ENCODE measurements around the gene CLSTN1. TPM values are rescaled to one million over a fixed set of nuclear protein-coding genes. Genes with fewer than 3 reads are reported as not detected.

CLSTN1 gene
- total and polyA plus RNA-seq, 2 of the 13 experiments (the other 11 are each of a cell fraction or from before 2014, with no cell fraction given), result 19.7 to 29.8 TPM

DNA sequence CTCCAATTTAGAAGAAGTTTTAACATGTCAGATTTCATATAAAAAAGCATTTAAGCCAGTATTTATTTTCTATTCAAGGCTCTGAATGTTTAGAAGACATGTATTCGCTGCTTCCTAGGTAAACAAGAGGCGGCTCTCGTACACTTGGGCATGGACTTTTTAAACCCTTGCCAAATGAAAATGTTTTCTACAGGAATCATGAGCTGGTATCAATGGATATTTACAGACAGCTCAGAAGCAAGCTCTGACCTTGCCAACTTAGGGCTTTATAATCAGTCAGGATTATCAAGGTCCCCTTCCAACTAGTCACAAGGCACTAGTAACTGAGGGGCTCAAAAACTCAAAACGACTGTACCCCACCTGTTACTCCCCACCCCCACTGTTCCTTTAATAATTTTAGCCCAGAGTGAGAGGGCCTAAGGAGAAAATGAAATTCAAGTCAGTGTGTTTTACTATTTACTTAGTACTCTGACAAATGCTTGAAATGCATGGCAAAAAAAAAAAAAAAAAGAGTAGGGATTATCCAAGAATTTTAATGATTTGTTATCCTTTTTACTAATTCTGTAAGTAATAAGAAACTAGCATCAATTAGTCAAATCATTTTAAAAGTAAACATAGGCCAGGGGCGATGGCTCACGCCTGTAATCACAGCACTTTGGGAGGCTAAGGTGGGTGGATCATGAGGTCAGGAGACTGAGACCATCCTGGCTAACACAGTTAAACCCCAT is 12.4 kb downstream of the CLSTN1 start:
- H3K79me2 ChIP-seq (ENCODE audit: insufficient read depth, low read length), result peaks cover 74% of the 10 kb centered on the region
- POLR2A ChIA-PET, result no interaction called here
- TF ChIP-seq, protein P1, sequence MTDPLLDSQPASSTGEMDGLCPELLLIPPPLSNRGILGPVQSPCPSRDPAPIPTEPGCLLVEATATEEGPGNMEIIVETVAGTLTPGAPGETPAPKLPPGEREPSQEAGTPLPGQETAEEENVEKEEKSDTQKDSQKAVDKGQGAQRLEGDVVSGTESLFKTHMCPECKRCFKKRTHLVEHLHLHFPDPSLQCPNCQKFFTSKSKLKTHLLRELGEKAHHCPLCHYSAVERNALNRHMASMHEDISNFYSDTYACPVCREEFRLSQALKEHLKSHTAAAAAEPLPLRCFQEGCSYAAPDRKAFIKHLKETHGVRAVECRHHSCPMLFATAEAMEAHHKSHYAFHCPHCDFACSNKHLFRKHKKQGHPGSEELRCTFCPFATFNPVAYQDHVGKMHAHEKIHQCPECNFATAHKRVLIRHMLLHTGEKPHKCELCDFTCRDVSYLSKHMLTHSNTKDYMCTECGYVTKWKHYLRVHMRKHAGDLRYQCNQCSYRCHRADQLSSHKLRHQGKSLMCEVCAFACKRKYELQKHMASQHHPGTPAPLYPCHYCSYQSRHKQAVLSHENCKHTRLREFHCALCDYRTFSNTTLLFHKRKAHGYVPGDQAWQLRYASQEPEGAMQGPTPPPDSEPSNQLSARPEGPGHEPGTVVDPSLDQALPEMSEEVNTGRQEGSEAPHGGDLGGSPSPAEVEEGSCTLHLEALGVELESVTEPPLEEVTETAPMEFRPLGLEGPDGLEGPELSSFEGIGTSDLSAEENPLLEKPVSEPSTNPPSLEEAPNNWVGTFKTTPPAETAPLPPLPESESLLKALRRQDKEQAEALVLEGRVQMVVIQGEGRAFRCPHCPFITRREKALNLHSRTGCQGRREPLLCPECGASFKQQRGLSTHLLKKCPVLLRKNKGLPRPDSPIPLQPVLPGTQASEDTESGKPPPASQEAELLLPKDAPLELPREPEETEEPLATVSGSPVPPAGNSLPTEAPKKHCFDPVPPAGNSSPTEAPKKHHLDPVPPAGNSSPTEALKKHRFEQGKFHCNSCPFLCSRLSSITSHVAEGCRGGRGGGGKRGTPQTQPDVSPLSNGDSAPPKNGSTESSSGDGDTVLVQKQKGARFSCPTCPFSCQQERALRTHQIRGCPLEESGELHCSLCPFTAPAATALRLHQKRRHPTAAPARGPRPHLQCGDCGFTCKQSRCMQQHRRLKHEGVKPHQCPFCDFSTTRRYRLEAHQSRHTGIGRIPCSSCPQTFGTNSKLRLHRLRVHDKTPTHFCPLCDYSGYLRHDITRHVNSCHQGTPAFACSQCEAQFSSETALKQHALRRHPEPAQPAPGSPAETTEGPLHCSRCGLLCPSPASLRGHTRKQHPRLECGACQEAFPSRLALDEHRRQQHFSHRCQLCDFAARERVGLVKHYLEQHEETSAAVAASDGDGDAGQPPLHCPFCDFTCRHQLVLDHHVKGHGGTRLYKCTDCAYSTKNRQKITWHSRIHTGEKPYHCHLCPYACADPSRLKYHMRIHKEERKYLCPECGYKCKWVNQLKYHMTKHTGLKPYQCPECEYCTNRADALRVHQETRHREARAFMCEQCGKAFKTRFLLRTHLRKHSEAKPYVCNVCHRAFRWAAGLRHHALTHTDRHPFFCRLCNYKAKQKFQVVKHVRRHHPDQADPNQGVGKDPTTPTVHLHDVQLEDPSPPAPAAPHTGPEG (CRISPR knock-in tag; IDR thresholded peaks at IDR 0.05), result no peak
- TF ChIP-seq SOX13 (IDR thresholded peaks at IDR 0.05), result no peak
- TF ChIP-seq SOX13 (CRISPR knock-in tag; conservative IDR thresholded peaks at IDR 0.05 in 1 of 2, IDR thresholded peaks at IDR 0.05 in 1 of 2), result no peak
- no peak for TF ChIP-seq EZH2 (conservative IDR thresholded peaks at IDR 0.05; ENCODE audit: low read depth, low read length)
- no peak for TF ChIP-seq ZNF484 (CRISPR knock-in tag; IDR thresholded peaks at IDR 0.05; ENCODE audit: borderline replicate concordance, low read depth)
- TF ChIP-seq ZNF678 (CRISPR knock-in tag; IDR thresholded peaks at IDR 0.05), result no peak
- TF ChIP-seq ZNF761 (CRISPR knock-in tag; conservative IDR thresholded peaks at IDR 0.05), result no peak
- no peak for TF ChIP-seq GATA4 (IDR thresholded peaks at IDR 0.05; ENCODE audit: borderline replicate concordance, low read depth)
- no peak for TF ChIP-seq NFYB (CRISPR knock-in tag; IDR thresholded peaks at IDR 0.05)
- TF ChIP-seq, protein P2, sequence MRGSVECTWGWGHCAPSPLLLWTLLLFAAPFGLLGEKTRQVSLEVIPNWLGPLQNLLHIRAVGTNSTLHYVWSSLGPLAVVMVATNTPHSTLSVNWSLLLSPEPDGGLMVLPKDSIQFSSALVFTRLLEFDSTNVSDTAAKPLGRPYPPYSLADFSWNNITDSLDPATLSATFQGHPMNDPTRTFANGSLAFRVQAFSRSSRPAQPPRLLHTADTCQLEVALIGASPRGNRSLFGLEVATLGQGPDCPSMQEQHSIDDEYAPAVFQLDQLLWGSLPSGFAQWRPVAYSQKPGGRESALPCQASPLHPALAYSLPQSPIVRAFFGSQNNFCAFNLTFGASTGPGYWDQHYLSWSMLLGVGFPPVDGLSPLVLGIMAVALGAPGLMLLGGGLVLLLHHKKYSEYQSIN (CRISPR knock-in tag; IDR thresholded peaks at IDR 0.05; ENCODE audit: borderline replicate concordance), result no peak
- TF ChIP-seq NFE2L1 (CRISPR knock-in tag; IDR thresholded peaks at IDR 0.05; ENCODE audit: borderline replicate concordance), result no peak
- no peak for TF ChIP-seq ZNF577 (CRISPR knock-in tag; IDR thresholded peaks at IDR 0.05; ENCODE audit: borderline replicate concordance, low read depth)
- TF ChIP-seq HNRNPUL1 (IDR thresholded peaks at IDR 0.05; ENCODE audit: low read depth, low read length), result no peak
- TF ChIP-seq ZNF766 (CRISPR knock-in tag; IDR thresholded peaks at IDR 0.05; ENCODE audit: borderline replicate concordance), result no peak
- TF ChIP-seq, protein P3, sequence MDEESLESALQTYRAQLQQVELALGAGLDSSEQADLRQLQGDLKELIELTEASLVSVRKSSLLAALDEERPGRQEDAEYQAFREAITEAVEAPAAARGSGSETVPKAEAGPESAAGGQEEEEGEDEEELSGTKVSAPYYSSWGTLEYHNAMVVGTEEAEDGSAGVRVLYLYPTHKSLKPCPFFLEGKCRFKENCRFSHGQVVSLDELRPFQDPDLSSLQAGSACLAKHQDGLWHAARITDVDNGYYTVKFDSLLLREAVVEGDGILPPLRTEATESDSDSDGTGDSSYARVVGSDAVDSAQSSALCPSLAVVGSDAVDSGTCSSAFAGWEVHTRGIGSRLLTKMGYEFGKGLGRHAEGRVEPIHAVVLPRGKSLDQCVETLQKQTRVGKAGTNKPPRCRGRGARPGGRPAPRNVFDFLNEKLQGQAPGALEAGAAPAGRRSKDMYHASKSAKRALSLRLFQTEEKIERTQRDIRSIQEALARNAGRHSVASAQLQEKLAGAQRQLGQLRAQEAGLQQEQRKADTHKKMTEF (CRISPR knock-in tag; IDR thresholded peaks at IDR 0.05), result no peak
- no peak for TF ChIP-seq SRY (CRISPR knock-in tag; IDR thresholded peaks at IDR 0.05)
- no peak for TF ChIP-seq ATM (IDR thresholded peaks at IDR 0.05; ENCODE audit: borderline replicate concordance)

More for the DNA sequence above, 12.4 kb downstream of the CLSTN1 start:
- Histone ChIP-seq H4K20me1 (ENCODE audit: insufficient read depth, low read length) (no peaks in the 10 kb centered on the region), H3K36me3 (replicated peaks in 1 of 2; ENCODE audit: control insufficient read depth in 1 of 2, insufficient read depth in 2 of 2, low read length in 2 of 2) (no peaks in the 10 kb centered on the region; a peak in 1 of 5 replicates), H3K9me3 (ENCODE audit: low read length) (no peaks in the 10 kb centered on the region), H3K9ac (ENCODE audit: insufficient read depth, low read depth, low read length) (no peak overlapping the region), H2AFZ (ENCODE audit: low read length) (no peak overlapping the region), H3K4me1 (ENCODE audit: insufficient read depth, low read length) (peaks cover 38% of the 10 kb centered on the region), H3K4me3 (replicated peaks in 1 of 3; ENCODE audit: insufficient read depth in 1 of 3, low read depth in 2 of 3, low read length in 3 of 3) (no peak overlapping the region), H3K27ac (ENCODE audit: extremely low read length, insufficient read depth, low read length) (no peak overlapping the region), H3K4me2 (ENCODE audit: low read depth, low read length) (no peak overlapping the region), H3K27me3 (ENCODE audit: control insufficient read depth in 1 of 2, insufficient read depth in 2 of 2, low read length in 2 of 2) (no peaks in the 10 kb centered on the region; a peak in 1 of 5 replicates)
- no peak for FAIRE-seq
- intact Hi-C loops (cut with micrococcal nuclease; ENCODE audit: unreplicated experiment), result no loop called here
- CTCF ChIA-PET (ENCODE audit: low intra/inter-chr PET ratio, low total read pairs), result no interaction called here
- in situ Hi-C loops (cut with HindIII; ENCODE audit: extremely low pct_ligation_motif_present, low pct_unique_long_range_greater_than_20kb), result no loop called here
- no TSS peak for BruUV-seq (replicated peaks)
- 88% methylated on average over 6 of the region's 6 CpGs for WGBS (ENCODE audit: low lambda C conversion rate)
- DNase-seq (ENCODE audit: low spot score), result no peak
- ATAC-seq, result no peak

Data from HepG2 (cell line).